SU-DHL-6 (cell line): ENCODE data around the gene TRA2B.

Experiments used
- H2AFZ ChIP-seq: fragments of 200-600 bp; sonication (generic); 2 replicates; pipeline ENCODE4 v1.6.1; 2014; ENCODE audit warnings: low read depth, mild to moderate bottlenecking, moderate library complexity, mixed read lengths, antibody characterized with exemption, low read length; ENCODE audit not compliant: severe bottlenecking
- H3F3A ChIP-seq: fragments of 200-600 bp; shearing (Covaris generic); 2 replicates; pipeline ENCODE4 v1.6.0; 2016; ENCODE audit warnings: antibody characterized with exemption, mild to moderate bottlenecking; ENCODE audit not compliant: insufficient read depth
- H3K27ac ChIP-seq: fragments of 200-600 bp; sonication (generic); 2 replicates; pipeline ENCODE4 v1.5.1; 2016; ENCODE audit warnings: low read depth, mild to moderate bottlenecking, low read length, moderate library complexity, mixed read lengths
- H3K27me3 ChIP-seq: fragments of 200-600 bp; sonication (generic), shearing (Covaris generic); 2 replicates; pipeline ENCODE4 v1.6.0; 2014; ENCODE audit warnings: mild to moderate bottlenecking, low read length
- H3K36me3 ChIP-seq: fragments of 200-600 bp; sonication (generic); 2 replicates; pipeline ENCODE4 v1.6.1; 2014; ENCODE audit warnings: mild to moderate bottlenecking, low read length, mixed read lengths
- H3K4me2 ChIP-seq: fragments of 300-600, 200-600 bp; shearing (Covaris generic), sonication (generic); 2 replicates; pipeline ENCODE4 v1.6.0; 2014; ENCODE audit warnings: low read length, low read depth, mild to moderate bottlenecking; ENCODE audit not compliant: poor library complexity, severe bottlenecking
- H3K4me3 ChIP-seq: fragments of 200-600 bp; sonication (generic); 2 replicates; pipeline ENCODE4 v1.5.1; 2014; ENCODE audit warnings: antibody characterized with exemption, low read length, mild to moderate bottlenecking, mixed read lengths; ENCODE audit not compliant: insufficient read depth, poor library complexity, severe bottlenecking
- H3K79me2 ChIP-seq: fragments of 200-600 bp; sonication (generic); 2 replicates; pipeline ENCODE4 v1.6.1; 2014; ENCODE audit warnings: mild to moderate bottlenecking, low read length, moderate library complexity; ENCODE audit not compliant: insufficient read depth
- H3K9ac ChIP-seq: fragments of 200-600 bp; sonication (generic); 2 replicates; pipeline ENCODE4 v1.7.0; 2014; ENCODE audit warnings: mild to moderate bottlenecking, low read length
- H3K9me2 ChIP-seq: fragments of 200-600 bp; sonication (generic); replicated peaks from 2 replicates; pipeline ENCODE4 v1.6.1; 2014; ENCODE audit warnings: low read length; ENCODE audit not compliant: insufficient read depth
- H3K9me3 ChIP-seq: fragments of 200-600 bp; sonication (generic); 2 replicates; pipeline ENCODE4 v1.6.1; 2014; ENCODE audit warnings: low read length, mixed read lengths; ENCODE audit not compliant: insufficient read depth
- H4K20me1 ChIP-seq: fragments of 200-600 bp; sonication (generic); 2 replicates; pipeline ENCODE4 v1.6.1; 2014; ENCODE audit warnings: low read depth, mild to moderate bottlenecking, antibody characterized with exemption, low read length, moderate library complexity, mixed read lengths
- EZH2phosphoT487 ChIP-seq: fragments of 200-600 bp; sonication (generic), shearing (Covaris generic); conservative IDR thresholded peaks from 2 replicates; pipeline ENCODE4 v1.6.1; 2018; ENCODE audit warnings: mild to moderate bottlenecking, antibody characterized with exemption, low read length, moderate library complexity, mixed read lengths
- TF ChIP-seq, protein P1 (sequence below): fragments of 200-600 bp; sonication (generic); IDR thresholded peaks from one replicate; pipeline ENCODE4 v1.5.1; 2017; ENCODE audit warnings: antibody characterized with exemption, mild to moderate bottlenecking, low read length, moderate library complexity; ENCODE audit not compliant: insufficient read depth, poor library complexity, severe bottlenecking

TRA2B gene

GRCh38 chr3:185880600-185880999 is 57.2 kb downstream of the TRA2B start:
- no peaks in the 10 kb centered on the region for H3K9me2 ChIP-seq
- no peaks in the 10 kb centered on the region for H3K9me3 ChIP-seq
- H4K20me1 ChIP-seq, result no peaks in the 10 kb centered on the region
- H3K4me3 ChIP-seq, result no peak overlapping the region
- no peaks in the 10 kb centered on the region for H3K79me2 ChIP-seq
- no peak for TF ChIP-seq EZH2phosphoT487
- TF ChIP-seq, protein P1, sequence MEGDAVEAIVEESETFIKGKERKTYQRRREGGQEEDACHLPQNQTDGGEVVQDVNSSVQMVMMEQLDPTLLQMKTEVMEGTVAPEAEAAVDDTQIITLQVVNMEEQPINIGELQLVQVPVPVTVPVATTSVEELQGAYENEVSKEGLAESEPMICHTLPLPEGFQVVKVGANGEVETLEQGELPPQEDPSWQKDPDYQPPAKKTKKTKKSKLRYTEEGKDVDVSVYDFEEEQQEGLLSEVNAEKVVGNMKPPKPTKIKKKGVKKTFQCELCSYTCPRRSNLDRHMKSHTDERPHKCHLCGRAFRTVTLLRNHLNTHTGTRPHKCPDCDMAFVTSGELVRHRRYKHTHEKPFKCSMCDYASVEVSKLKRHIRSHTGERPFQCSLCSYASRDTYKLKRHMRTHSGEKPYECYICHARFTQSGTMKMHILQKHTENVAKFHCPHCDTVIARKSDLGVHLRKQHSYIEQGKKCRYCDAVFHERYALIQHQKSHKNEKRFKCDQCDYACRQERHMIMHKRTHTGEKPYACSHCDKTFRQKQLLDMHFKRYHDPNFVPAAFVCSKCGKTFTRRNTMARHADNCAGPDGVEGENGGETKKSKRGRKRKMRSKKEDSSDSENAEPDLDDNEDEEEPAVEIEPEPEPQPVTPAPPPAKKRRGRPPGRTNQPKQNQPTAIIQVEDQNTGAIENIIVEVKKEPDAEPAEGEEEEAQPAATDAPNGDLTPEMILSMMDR, result no peak
- no peak overlapping the region for H3K4me2 ChIP-seq
- no peak overlapping the region for H3K27ac ChIP-seq
- H2AFZ ChIP-seq, result no peak overlapping the region
- H3K36me3 ChIP-seq, result no peaks in the 10 kb centered on the region
- H3F3A ChIP-seq, result no peaks in the 10 kb centered on the region
- no peak overlapping the region for H3K9ac ChIP-seq
- no peaks in the 10 kb centered on the region for H3K27me3 ChIP-seq

DNA sequence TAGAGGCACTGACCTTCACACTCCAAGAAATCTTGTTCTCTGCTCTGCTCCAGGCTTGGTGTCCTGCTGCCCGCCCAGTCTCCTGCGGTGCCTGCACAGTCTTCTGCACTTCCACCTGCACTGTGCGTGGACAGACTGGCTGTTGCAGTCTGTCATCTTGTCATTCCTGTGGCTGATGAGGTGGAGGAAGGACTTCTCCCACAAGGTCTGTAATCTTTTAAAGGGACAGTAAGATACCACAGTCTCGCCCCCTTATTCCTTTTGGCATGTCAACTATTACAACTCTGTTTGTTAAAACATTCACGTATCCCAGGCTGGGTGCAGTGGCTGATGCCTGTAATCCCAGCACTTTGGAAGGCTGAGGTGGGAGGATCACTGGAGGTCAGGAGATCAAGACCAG is 58.9 kb downstream of the TRA2B start:
- Histone ChIP-seq H3F3A (no peaks in the 10 kb centered on the region), H3K9ac (no peak overlapping the region), H3K9me2 (no peaks in the 10 kb centered on the region), H2AFZ (no peak overlapping the region), H3K27me3 (no peaks in the 10 kb centered on the region), H4K20me1 (no peaks in the 10 kb centered on the region), H3K4me3 (no peak overlapping the region), H3K4me2 (no peak overlapping the region), H3K36me3 (no peaks in the 10 kb centered on the region), H3K79me2 (no peaks in the 10 kb centered on the region), H3K27ac (no peak overlapping the region), H3K9me3 (no peaks in the 10 kb centered on the region)
- no peak for TF ChIP-seq EZH2phosphoT487
- TF ChIP-seq, protein P1, result no peak

DNA sequence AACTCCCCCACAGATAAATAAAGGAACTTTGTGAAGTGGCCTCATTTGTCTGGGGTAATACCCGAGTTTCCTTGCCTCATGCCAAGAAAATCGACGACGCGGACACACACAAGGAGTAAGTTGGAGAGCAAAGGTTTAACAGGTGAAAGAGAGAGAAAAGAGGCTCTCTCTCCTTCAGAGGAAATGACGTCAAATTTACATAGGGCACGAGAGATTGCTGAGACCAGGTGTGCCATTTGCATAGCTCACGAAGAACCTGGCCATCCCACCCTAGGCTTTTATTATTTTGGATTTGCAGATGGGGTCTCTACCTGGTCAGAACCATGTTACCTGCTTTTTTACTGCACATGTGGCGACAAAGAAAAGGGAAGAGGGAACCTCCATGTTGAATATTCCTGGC is 63.7 kb downstream of the TRA2B start:
- no peaks in the 10 kb centered on the region for H3K36me3 ChIP-seq
- H3K4me3 ChIP-seq, result no peak overlapping the region
- H4K20me1 ChIP-seq, result no peaks in the 10 kb centered on the region
- no peaks in the 10 kb centered on the region for H3F3A ChIP-seq
- H3K4me2 ChIP-seq, result no peak overlapping the region
- H3K9ac ChIP-seq, result no peak overlapping the region
- H2AFZ ChIP-seq, result no peak overlapping the region
- H3K9me2 ChIP-seq, result no peaks in the 10 kb centered on the region
- H3K79me2 ChIP-seq, result no peaks in the 10 kb centered on the region
- H3K9me3 ChIP-seq, result no peaks in the 10 kb centered on the region
- TF ChIP-seq, protein P1, result no peak
- TF ChIP-seq EZH2phosphoT487, result no peak
- no peaks in the 10 kb centered on the region for H3K27me3 ChIP-seq
- H3K27ac ChIP-seq, result no peak overlapping the region
